MM.1S (cell line): Measurements from ENCODE around the gene AHCYL1.

Experiments used
- DNase-seq: peaks from one replicate; pipeline ENCODE4 v3.0.0-alpha.2; 2015
- H2AFZ ChIP-seq: fragments of 300-600 bp; sonication (generic); 2 replicates; pipeline ENCODE4 v1.6.0; 2016; ENCODE audit warnings: antibody characterized with exemption, low read length
- H3F3A ChIP-seq: fragments of 300-600 bp; sonication (generic); 2 replicates; pipeline ENCODE4 v1.6.1; 2016; ENCODE audit warnings: mild to moderate bottlenecking, antibody characterized with exemption, low read length, moderate library complexity, mixed read lengths; ENCODE audit not compliant: insufficient read depth
- H3K27ac ChIP-seq: fragments of 300-600 bp; sonication (generic); 2 replicates; pipeline ENCODE4 v1.5.1; 2016; ENCODE audit warnings: mild to moderate bottlenecking, low read length
- H3K27me3 ChIP-seq: fragments of 300-600 bp; sonication (generic); replicated peaks from 2 replicates; pipeline ENCODE4 v1.6.0; 2016; ENCODE audit warnings: low read length; ENCODE audit not compliant: insufficient read depth
- H3K36me3 ChIP-seq: fragments of 300-600 bp; sonication (generic); replicated peaks from 2 replicates; pipeline ENCODE4 v1.6.1; 2016; ENCODE audit warnings: mild to moderate bottlenecking, low read length, mixed read lengths; ENCODE audit not compliant: insufficient read depth
- H3K4me1 ChIP-seq: fragments of 300-600 bp; sonication (generic); 2 replicates; pipeline ENCODE4 v1.6.1; 2016; ENCODE audit warnings: low read length, mixed read lengths
- H3K4me2 ChIP-seq: fragments of 300-600 bp; sonication (generic); 2 replicates; pipeline ENCODE4 v1.6.0; 2016; ENCODE audit warnings: low read depth, low read length
- H3K4me3 ChIP-seq: fragments of 300-600 bp; sonication (generic); 2 replicates; pipeline ENCODE4 v1.5.1; 2016; ENCODE audit warnings: low read length, mixed read lengths
- H3K79me2 ChIP-seq: fragments of 300-600 bp; sonication (generic); 2 replicates; pipeline ENCODE4 v1.6.1; 2016; ENCODE audit warnings: mixed run types, low read length, mixed read lengths
- H3K9ac ChIP-seq: fragments of 300-600 bp; sonication (generic); 2 replicates; pipeline ENCODE4 v1.6.1; 2016; ENCODE audit warnings: low read length, mixed read lengths
- H3K9me2 ChIP-seq: fragments of 300-600 bp; sonication (generic); replicated peaks from 2 replicates; pipeline ENCODE4 v1.6.1; 2016; ENCODE audit warnings: mild to moderate bottlenecking, low read length, mixed read lengths; ENCODE audit not compliant: insufficient read depth
- H3K9me3 ChIP-seq: fragments of 300-600 bp; sonication (generic); replicated peaks from 2 replicates; pipeline ENCODE4 v1.6.1; 2016; ENCODE audit warnings: mild to moderate bottlenecking, low read length, mixed read lengths; ENCODE audit not compliant: insufficient read depth
- H4K20me1 ChIP-seq: fragments of 300-600 bp; sonication (generic); 2 replicates; pipeline ENCODE4 v1.6.1; 2016; ENCODE audit warnings: mild to moderate bottlenecking, low read length, moderate library complexity, mixed read lengths; ENCODE audit not compliant: insufficient read depth
- CTCF ChIP-seq: fragments of 300-600 bp; sonication (generic); IDR thresholded peaks from 2 replicates; pipeline ENCODE4 v1.5.1; 2016; ENCODE audit warnings: antibody characterized with exemption, low read length, mixed read lengths
- EZH2 ChIP-seq: fragments of 300-600 bp; sonication (generic); optimal IDR thresholded peaks from 2 replicates; pipeline ENCODE3; 2017; ENCODE audit warnings: low read depth, mild to moderate bottlenecking, antibody characterized with exemption, low read length, mixed read lengths
- EZH2phosphoT487 ChIP-seq: fragments of 300-600 bp; sonication (generic); IDR thresholded peaks from 2 replicates; pipeline ENCODE4 v1.6.1; 2018; ENCODE audit warnings: antibody characterized with exemption, low read length

The AHCYL1 gene

GRCh38 chr1:109938556-109938955 is 46.0 kb upstream of the AHCYL1 start:
- TF ChIP-seq EZH2phosphoT487 = no peak
- TF ChIP-seq CTCF = no peak
- TF ChIP-seq EZH2 = no peak
- no peaks in the 10 kb centered on the region for H3K79me2 ChIP-seq
- H3K9me2 ChIP-seq = no peaks in the 10 kb centered on the region
- H3K9ac ChIP-seq = no peak overlapping the region
- no peaks in the 10 kb centered on the region for H3K27me3 ChIP-seq
- H3K27ac ChIP-seq = no peak overlapping the region
- no peak overlapping the region for H3K4me3 ChIP-seq
- H3F3A ChIP-seq = no peaks in the 10 kb centered on the region
- no peak overlapping the region for H3K4me2 ChIP-seq
- H2AFZ ChIP-seq = no peak overlapping the region
- H4K20me1 ChIP-seq = no peaks in the 10 kb centered on the region
- H3K36me3 ChIP-seq = no peaks in the 10 kb centered on the region
- no peak for DNase-seq
- H3K9me3 ChIP-seq = no peaks in the 10 kb centered on the region
- H3K4me1 ChIP-seq = no peaks in the 10 kb centered on the region

- TF ChIP-seq CTCF = no peak
- TF ChIP-seq EZH2 = no peak
- no peak for TF ChIP-seq EZH2phosphoT487
- no peaks in the 10 kb centered on the region for H3K9me2 ChIP-seq
- no peak for DNase-seq
- H3K36me3 ChIP-seq = no peaks in the 10 kb centered on the region
- no peaks in the 10 kb centered on the region for H3K9me3 ChIP-seq
- H3K27me3 ChIP-seq = no peaks in the 10 kb centered on the region
- H3K27ac ChIP-seq = no peak overlapping the region
- H3K9ac ChIP-seq = no peak overlapping the region
- no peak overlapping the region for H3K4me2 ChIP-seq
- no peaks in the 10 kb centered on the region for H3F3A ChIP-seq
- H3K79me2 ChIP-seq = no peaks in the 10 kb centered on the region
- no peak overlapping the region for H3K4me3 ChIP-seq
- H2AFZ ChIP-seq = no peak overlapping the region
- no peaks in the 10 kb centered on the region for H3K4me1 ChIP-seq
- H4K20me1 ChIP-seq = no peaks in the 10 kb centered on the region
These were observed 42.1 kb upstream of the AHCYL1 start for GRCh38 chr1:109942434-109942833.

- Histone ChIP-seq H3K27ac (no peak overlapping the region), H3K27me3 (no peaks in the 10 kb centered on the region), H3K4me1 (no peaks in the 10 kb centered on the region), H3K9me3 (no peaks in the 10 kb centered on the region), H3F3A (no peaks in the 10 kb centered on the region), H3K36me3 (no peaks in the 10 kb centered on the region), H3K9ac (no peak overlapping the region), H3K4me3 (no peak overlapping the region), H3K9me2 (no peaks in the 10 kb centered on the region), H4K20me1 (no peaks in the 10 kb centered on the region), H3K79me2 (no peaks in the 10 kb centered on the region), H2AFZ (no peak overlapping the region), H3K4me2 (no peak overlapping the region)
- DNase-seq = no peak
- TF ChIP-seq EZH2 (no peak), CTCF (no peak), EZH2phosphoT487 (no peak)
These were observed 40.0 kb upstream of the AHCYL1 start for GRCh38 chr1:109944541-109944940.
